ENCODE data around the gene C19orf47.

DNA sequence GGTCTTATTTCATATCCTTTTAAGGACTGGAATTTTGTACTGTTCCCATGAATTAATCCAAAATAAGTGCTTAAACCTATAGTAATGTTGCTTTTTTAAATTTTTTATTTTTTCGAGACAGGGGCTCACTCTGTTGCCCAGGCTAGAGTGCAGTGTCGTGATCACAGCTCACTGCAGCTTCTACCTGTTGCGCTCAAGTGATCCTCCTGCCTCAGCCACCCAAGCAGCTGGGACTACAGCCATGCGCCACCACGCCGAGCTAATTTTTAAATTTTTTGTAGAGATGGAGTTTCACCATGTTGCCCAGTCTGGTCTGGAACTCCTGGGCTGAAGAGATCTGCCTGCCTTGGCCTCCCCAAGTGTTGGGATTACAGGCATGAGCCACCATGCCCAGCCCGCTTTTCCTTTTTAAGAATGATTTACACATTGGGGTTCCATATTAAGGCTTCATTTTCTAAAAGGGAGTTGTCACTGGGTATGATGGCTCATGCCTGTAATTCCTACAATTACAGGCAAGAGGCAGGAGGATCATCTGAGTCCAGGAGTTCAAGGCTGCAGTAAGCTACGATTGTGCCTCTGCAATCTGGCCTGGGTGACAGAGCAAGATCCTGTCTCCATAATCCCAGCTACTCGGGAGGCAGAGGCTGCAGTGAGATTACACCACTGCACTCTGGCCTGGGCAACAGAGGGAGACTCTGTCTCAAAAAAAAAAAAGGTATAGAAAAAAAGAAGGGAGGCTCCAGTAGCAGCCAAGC, 34.8 kb downstream of the C19orf47 start:
- TF ChIP-seq TAF1 (IDR thresholded peaks at IDR 0.05; ENCODE audit: borderline replicate concordance, low read depth, low read length) = no peak
- TF ChIP-seq POLR2A (IDR thresholded peaks at IDR 0.05; ENCODE audit: low read depth, low read length) = no peak
